ENCODE results near the gene GRIPAP1. TPM values are rescaled to one million over a fixed set of nuclear protein-coding genes. Genes with fewer than 3 reads are reported as not detected.
A peak's percentile ranks its signal among the peaks of the same experiment; 100 is the strongest.

GRIPAP1 gene
- total RNA-seq, 1 experiment from 2014 or later, result 18.0 TPM

DNA sequence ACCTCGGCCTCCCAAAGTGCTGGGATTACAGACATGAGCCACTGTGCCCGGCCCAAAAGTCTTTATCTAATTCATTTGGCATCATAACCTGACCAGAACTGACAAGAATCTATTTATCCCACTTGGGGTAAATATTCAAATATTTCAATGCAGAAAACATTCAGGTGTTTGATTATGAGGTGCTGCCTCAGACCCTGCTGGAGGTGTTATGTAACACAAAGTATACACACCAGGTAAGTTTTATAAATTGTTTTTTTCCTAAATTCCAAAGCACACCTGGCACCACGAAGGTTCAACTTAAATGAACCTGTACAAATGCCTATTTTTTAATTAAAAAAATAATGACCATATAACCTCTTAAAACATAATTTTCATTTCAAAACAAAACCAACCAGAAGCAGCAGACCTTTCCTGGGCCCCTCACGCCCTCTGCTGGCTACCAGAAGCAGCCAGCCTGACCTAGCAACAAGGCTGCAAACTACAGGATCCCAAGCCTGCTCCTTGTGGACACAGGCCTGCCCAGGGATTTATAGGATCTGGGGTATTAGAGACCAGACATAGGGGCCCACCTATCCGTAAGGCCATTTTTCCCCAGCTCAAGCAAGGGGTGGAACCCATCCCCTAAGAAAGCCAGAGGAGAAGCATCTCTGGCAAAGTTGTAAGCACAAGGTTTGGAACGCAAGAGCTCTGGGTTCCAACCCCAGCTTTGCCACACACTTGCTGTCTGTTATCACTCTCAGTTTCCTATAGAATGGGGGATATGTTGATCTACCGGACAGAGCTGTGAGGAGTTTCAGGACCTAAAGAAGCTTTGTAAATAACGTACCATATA is 56.3 kb downstream of the GRIPAP1 start:
- Histone ChIP-seq H3K9ac (ENCODE audit: low read length) (no peak overlapping the region), H3K4me1 (ENCODE audit: low read length) (peaks cover 7% of the 10 kb centered on the region), H3K4me2 (ENCODE audit: low read depth, low read length, poor library complexity, severe bottlenecking) (no peak overlapping the region), H3K27ac (ENCODE audit: low read length) (no peak overlapping the region), H3K36me3 (ENCODE audit: insufficient read depth, low read length) (no peaks in the 10 kb centered on the region), H3K9me3 (ENCODE audit: low read length) (no peaks in the 10 kb centered on the region), H3K27me3 (ENCODE audit: low read length) (no peaks in the 10 kb centered on the region), H4K20me1 (ENCODE audit: insufficient read depth, low read depth, low read length) (0 out of 2 replicates have a peak, but pooled peaks cover 3% of the 10 kb centered on the region), H3K4me3 (ENCODE audit: low read length) (no peak overlapping the region), H2AFZ (ENCODE audit: low read length) (no peak overlapping the region), H3K79me2 (ENCODE audit: low read length) (peaks cover 51% of the 10 kb centered on the region), H3K9me2 (replicated peaks; ENCODE audit: insufficient read depth, low read length) (no peaks in the 10 kb centered on the region)
- peak; percentile 72 for DNase-seq

DNA sequence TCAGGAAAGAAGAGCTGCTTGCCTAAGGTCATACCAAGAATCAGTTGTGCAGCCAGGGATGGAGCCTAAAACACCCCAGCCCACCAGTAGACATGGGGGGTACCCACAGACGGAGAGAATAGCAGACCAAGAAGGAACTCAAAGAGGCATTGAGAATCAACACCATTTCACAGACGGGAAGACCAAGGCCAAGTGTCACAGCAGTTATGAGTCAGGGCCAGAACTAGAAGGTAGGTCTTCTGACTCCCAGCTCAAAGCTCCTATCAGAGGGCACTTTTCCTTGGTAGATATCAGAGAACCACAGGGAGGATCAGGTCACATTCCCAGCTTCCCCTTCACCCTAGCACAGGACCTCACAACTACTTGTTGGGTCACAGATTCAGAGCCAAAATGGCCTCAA is 59.2 kb downstream of the GRIPAP1 start:
- H3K4me3 ChIP-seq (ENCODE audit: low read length), result no peak overlapping the region
- no peak for DNase-seq
- peaks cover 72% of the 10 kb centered on the region for H3K79me2 ChIP-seq (ENCODE audit: low read length)
- H3K4me1 ChIP-seq (ENCODE audit: low read length), result peaks cover 35% of the 10 kb centered on the region
- no peaks in the 10 kb centered on the region for H3K9me2 ChIP-seq (replicated peaks; ENCODE audit: insufficient read depth, low read length)
- H3K27me3 ChIP-seq (ENCODE audit: low read length), result no peaks in the 10 kb centered on the region
- peaks cover 10% of the 10 kb centered on the region; the same call in 1 of the 2 replicates for H4K20me1 ChIP-seq (ENCODE audit: insufficient read depth, low read depth, low read length)
- no peaks in the 10 kb centered on the region for H3K36me3 ChIP-seq (ENCODE audit: insufficient read depth, low read length)
- H3K9me3 ChIP-seq (ENCODE audit: low read length), result no peaks in the 10 kb centered on the region
- no peak overlapping the region for H2AFZ ChIP-seq (ENCODE audit: low read length)
- peak overlapping the region; percentile 37; the same call in 1 of the 2 replicates for H3K27ac ChIP-seq (ENCODE audit: low read length)
- H3K4me2 ChIP-seq (ENCODE audit: low read depth, low read length, poor library complexity, severe bottlenecking), result no peak overlapping the region
- no peak overlapping the region for H3K9ac ChIP-seq (ENCODE audit: low read length)

DNA sequence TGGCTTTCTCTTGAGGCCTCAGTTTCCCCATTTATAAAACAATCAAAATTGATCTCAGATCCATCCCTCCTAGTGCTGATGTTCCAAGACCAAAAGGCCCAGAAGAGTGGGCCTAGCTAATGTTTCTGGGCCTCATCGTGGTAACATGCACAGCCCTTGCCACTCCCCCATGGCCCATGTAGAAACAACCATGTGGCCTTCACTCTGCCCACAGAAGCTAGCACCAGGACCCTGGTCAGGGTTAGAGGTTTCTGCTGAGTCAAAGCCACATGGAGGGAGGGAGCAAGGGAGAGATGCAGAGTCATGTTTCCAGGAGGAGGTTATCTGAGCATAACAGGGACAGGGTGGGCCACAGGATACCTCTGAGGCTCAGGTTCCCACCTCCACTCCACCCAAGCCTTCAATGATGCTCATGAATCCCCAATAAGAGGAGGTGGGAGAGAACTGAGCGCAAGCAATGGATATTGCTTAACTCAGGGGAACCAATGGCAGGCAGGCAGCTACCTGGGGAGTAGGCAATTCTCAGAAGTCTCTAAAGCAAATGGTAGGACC is 61.6 kb downstream of the GRIPAP1 start:
- peak overlapping the region; percentile 52 for H3K4me2 ChIP-seq (ENCODE audit: low read depth, low read length, poor library complexity, severe bottlenecking)
- peaks cover 81% of the 10 kb centered on the region for H3K79me2 ChIP-seq (ENCODE audit: low read length)
- 0 out of 2 replicates have a peak, but pooled peaks cover 2% of the 10 kb centered on the region for H3K36me3 ChIP-seq (ENCODE audit: insufficient read depth, low read length)
- no peak overlapping the region for H2AFZ ChIP-seq (ENCODE audit: low read length)
- no peaks in the 10 kb centered on the region for H3K9me3 ChIP-seq (ENCODE audit: low read length)
- H3K27me3 ChIP-seq (ENCODE audit: low read length), result no peaks in the 10 kb centered on the region
- H3K4me1 ChIP-seq (ENCODE audit: low read length), result peaks cover 44% of the 10 kb centered on the region
- DNase-seq, result no peak
- H3K27ac ChIP-seq (ENCODE audit: low read length), result peak overlapping the region; percentile 96
- H3K4me3 ChIP-seq (ENCODE audit: low read length), result peak overlapping the region; percentile 52; the same call in 1 of the 2 replicates
- peak overlapping the region; percentile 53 for H3K9ac ChIP-seq (ENCODE audit: low read length)
- H3K9me2 ChIP-seq (replicated peaks; ENCODE audit: insufficient read depth, low read length), result no peaks in the 10 kb centered on the region
- peaks cover 9% of the 10 kb centered on the region; the same call in 1 of the 2 replicates for H4K20me1 ChIP-seq (ENCODE audit: insufficient read depth, low read depth, low read length)

DNA sequence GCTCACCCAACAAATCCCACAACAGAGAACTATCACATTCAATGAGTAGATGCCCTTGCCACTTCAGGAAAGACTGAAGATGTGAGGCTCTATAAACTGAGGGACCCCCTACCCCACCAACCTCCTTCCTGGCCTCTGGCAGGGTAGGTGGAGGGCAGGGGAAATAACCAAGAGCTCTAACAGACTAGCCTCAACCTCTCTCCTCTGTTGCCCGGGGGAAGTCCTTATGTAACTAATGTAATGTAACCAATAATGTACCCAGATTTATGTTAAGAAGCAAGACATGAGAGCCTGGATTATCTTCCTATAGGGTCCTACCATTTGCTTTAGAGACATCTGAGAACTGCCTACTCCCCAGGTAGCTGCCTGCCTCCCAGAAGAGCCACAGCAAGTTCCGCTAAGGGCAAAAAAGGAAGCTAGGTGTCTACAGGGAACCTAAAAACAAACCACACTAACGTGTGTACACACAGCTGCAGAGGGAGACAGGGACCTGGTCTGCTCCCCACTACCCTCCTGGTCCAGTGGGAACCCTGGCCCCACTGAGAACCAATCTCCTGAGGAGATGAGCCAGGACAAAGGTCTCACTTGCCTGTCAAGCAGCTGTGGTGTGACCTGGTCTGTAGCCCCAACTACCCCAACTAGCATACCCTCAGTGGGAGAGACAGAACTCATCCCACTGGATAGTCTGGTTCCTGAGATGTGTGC is 62.4 kb downstream of the GRIPAP1 start:
- H3K9me2 ChIP-seq (replicated peaks; ENCODE audit: insufficient read depth, low read length), result no peaks in the 10 kb centered on the region
- H3K4me1 ChIP-seq (ENCODE audit: low read length), result peaks cover 44% of the 10 kb centered on the region
- no peaks in the 10 kb centered on the region for H3K9me3 ChIP-seq (ENCODE audit: low read length)
- H3K4me2 ChIP-seq (ENCODE audit: low read depth, low read length, poor library complexity, severe bottlenecking), result peak overlapping the region; percentile 52
- H2AFZ ChIP-seq (ENCODE audit: low read length), result no peak overlapping the region
- H4K20me1 ChIP-seq (ENCODE audit: insufficient read depth, low read depth, low read length), result peaks cover 7% of the 10 kb centered on the region; the same call in 1 of the 2 replicates
- peaks cover 6% of the 10 kb centered on the region; the same call in 1 of the 2 replicates for H3K36me3 ChIP-seq (ENCODE audit: insufficient read depth, low read length)
- peak; percentile 79 for DNase-seq
- H3K27ac ChIP-seq (ENCODE audit: low read length), result peak overlapping the region; percentile 96
- peak overlapping the region; percentile 62 for H3K9ac ChIP-seq (ENCODE audit: low read length)
- H3K27me3 ChIP-seq (ENCODE audit: low read length), result no peaks in the 10 kb centered on the region
- H3K79me2 ChIP-seq (ENCODE audit: low read length), result peaks cover 76% of the 10 kb centered on the region
- peak overlapping the region; percentile 52; the same call in 1 of the 2 replicates for H3K4me3 ChIP-seq (ENCODE audit: low read length)

DNA sequence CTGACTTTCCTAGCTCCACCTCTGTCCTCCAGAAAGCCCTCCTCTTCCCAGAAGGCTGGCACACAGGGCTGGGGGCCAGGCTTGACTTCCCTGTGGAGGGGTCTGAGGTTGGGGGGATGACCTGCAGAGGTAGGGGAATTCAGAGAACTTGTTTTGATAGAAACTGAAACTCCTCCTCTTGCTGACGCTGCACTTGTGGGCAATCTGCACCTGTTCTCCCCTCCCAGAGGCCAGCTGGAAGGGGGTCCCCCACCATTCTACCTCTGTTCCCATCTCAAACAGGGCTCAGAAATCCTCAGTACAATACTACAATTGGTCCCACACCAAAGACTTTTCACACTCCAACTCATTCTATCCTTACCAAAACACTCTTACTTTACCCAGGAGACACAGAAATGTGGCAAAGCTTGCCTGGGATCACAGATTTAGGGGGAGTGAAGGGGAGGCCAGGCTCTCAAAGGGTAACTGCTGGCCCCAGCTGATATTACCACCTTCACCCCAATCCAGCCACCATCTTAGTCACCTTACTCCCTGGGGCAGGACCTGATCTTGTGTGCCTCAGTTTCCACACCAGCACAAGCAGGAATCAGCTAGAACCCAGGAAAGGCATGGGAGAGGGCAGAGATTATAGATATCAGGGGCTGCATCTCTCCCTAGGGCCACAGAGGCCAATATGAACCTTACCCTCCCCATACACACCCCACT is 63.2 kb downstream of the GRIPAP1 start:
- H3K4me1 ChIP-seq (ENCODE audit: low read length), result peaks cover 44% of the 10 kb centered on the region
- peak overlapping the region; percentile 96 for H3K27ac ChIP-seq (ENCODE audit: low read length)
- H2AFZ ChIP-seq (ENCODE audit: low read length), result no peak overlapping the region
- H3K4me3 ChIP-seq (ENCODE audit: low read length), result peak overlapping the region; percentile 52; the same call in 1 of the 2 replicates
- peaks cover 7% of the 10 kb centered on the region; the same call in 1 of the 2 replicates for H4K20me1 ChIP-seq (ENCODE audit: insufficient read depth, low read depth, low read length)
- peaks cover 69% of the 10 kb centered on the region for H3K79me2 ChIP-seq (ENCODE audit: low read length)
- H3K9me2 ChIP-seq (replicated peaks; ENCODE audit: insufficient read depth, low read length), result no peaks in the 10 kb centered on the region
- DNase-seq, result no peak
- H3K36me3 ChIP-seq (ENCODE audit: insufficient read depth, low read length), result peaks cover 6% of the 10 kb centered on the region; the same call in 1 of the 2 replicates
- no peaks in the 10 kb centered on the region for H3K27me3 ChIP-seq (ENCODE audit: low read length)
- H3K9me3 ChIP-seq (ENCODE audit: low read length), result no peaks in the 10 kb centered on the region
- peak overlapping the region; percentile 62 for H3K9ac ChIP-seq (ENCODE audit: low read length)
- peak overlapping the region; percentile 52 for H3K4me2 ChIP-seq (ENCODE audit: low read depth, low read length, poor library complexity, severe bottlenecking)

DNA sequence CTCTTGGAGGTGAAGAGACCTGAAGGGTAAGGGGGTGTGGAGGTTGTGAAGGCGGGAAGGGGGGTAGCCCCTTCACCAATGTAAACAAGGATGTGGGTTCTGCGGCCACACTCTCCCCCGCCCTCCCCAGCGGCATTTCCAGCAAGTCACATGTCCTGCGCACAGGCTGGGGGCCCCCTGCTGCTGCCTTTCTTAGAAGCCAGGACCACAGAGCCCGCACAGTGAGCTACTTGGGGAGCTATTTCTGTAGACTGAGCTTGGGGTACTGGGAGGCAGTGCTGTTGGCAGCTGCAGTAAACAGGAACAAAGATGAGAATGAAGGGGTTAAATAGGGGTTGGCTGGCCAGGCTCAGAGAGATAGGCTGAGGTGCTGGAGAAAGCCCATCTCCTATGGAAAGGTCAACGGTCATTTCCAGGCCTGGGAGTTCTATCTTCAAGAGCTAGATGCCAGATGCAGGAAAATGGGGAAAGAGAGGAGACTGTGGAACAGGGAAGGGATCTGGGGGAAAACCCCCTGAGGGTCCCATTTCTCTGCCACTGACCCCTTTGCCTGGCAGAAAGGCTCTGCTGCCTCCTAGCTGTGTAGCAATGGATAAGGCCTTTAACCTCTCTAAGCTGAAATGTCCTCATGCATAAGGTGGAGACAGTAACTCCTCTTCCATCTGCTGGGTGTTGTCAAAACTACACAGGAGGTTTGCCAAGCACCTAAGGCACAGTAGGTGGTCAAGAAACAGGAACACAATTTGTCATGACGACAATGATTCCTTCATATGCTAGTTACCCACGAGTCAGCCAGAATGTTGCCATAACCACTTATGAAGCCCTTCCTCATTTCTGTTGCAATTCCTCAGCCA is 64.8 kb downstream of the GRIPAP1 start:
- no peaks in the 10 kb centered on the region for H3K9me3 ChIP-seq (ENCODE audit: low read length)

DNA sequence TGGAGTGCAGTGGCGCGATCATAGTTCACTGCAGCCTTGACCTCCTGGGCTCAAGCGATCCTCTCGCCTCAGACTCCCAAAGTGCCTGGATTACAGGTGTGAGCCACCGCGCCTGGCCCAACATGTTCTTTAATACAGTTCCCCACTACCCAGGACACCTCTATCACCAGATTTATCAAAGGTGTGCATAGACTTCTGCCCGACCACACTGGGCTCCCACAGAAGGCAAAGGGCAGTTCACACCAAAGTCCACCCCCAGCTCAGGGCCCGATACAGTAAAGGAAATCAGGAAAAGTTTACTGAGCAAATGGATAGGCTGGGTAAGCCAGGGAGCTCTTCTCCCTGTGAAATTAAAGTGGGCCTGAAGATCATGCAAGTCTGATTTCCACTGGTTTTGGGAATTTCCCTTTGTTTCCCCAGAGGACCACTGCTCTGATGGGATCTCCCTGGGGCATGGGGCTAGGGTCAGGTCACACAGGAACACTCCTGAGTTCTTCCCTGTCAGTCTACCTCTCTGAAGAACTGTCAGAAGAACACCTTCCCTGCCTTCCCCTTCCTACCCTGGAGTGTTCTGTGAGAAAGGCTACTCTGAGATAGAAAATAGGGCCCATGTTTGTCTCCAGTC is 65.5 kb downstream of the GRIPAP1 start:
- Histone ChIP-seq H3K27ac (ENCODE audit: low read length) (peak overlapping the region; percentile 96), H3K4me1 (ENCODE audit: low read length) (peaks cover 41% of the 10 kb centered on the region), H3K79me2 (ENCODE audit: low read length) (peaks cover 50% of the 10 kb centered on the region), H3K4me2 (ENCODE audit: low read depth, low read length, poor library complexity, severe bottlenecking) (no peak overlapping the region), H3K27me3 (ENCODE audit: low read length) (no peaks in the 10 kb centered on the region), H4K20me1 (ENCODE audit: insufficient read depth, low read depth, low read length) (peaks cover 7% of the 10 kb centered on the region; the same call in 1 of the 2 replicates), H3K36me3 (ENCODE audit: insufficient read depth, low read length) (peaks cover 6% of the 10 kb centered on the region; the same call in 1 of the 2 replicates), H3K9me2 (replicated peaks; ENCODE audit: insufficient read depth, low read length) (no peaks in the 10 kb centered on the region), H2AFZ (ENCODE audit: low read length) (no peak overlapping the region), H3K9me3 (ENCODE audit: low read length) (no peaks in the 10 kb centered on the region), H3K9ac (ENCODE audit: low read length) (no peak overlapping the region), H3K4me3 (ENCODE audit: low read length) (no peak overlapping the region)
- DNase-seq, result no peak

More for the DNA sequence above, 64.8 kb downstream of the GRIPAP1 start:
- DNase-seq, result no peak
- Histone ChIP-seq H3K4me2 (ENCODE audit: low read depth, low read length, poor library complexity, severe bottlenecking) (no peak overlapping the region), H3K9me2 (replicated peaks; ENCODE audit: insufficient read depth, low read length) (no peaks in the 10 kb centered on the region), H3K27me3 (ENCODE audit: low read length) (no peaks in the 10 kb centered on the region), H3K4me1 (ENCODE audit: low read length) (peaks cover 44% of the 10 kb centered on the region), H3K4me3 (ENCODE audit: low read length) (no peak overlapping the region), H3K27ac (ENCODE audit: low read length) (peak overlapping the region; percentile 96), H3K9ac (ENCODE audit: low read length) (peak overlapping the region; percentile 35; the same call in 1 of the 2 replicates), H3K36me3 (ENCODE audit: insufficient read depth, low read length) (peaks cover 6% of the 10 kb centered on the region; the same call in 1 of the 2 replicates), H3K79me2 (ENCODE audit: low read length) (peaks cover 55% of the 10 kb centered on the region), H2AFZ (ENCODE audit: low read length) (no peak overlapping the region), H4K20me1 (ENCODE audit: insufficient read depth, low read depth, low read length) (peaks cover 7% of the 10 kb centered on the region; the same call in 1 of the 2 replicates)

Measured in Karpas-422 (cell line).